ENCODE measurements around the gene HDAC10. TPM values are rescaled to one million over a fixed set of nuclear protein-coding genes. Genes with fewer than 3 reads are reported as not detected.

HDAC10 gene
- total RNA-seq, 1 experiment from 2014 or later, result 45.0 TPM

GRCh38 chr22:50247748-50248147 lies 3.3 kb downstream of the HDAC10 start:
- peak overlapping the region; percentile 19 for H3K18ac ChIP-seq (ENCODE audit: insufficient read length, low read depth, low read length)
- H3K4me1 ChIP-seq (ENCODE audit: insufficient read depth, low read length), result no peaks in the 10 kb centered on the region
- H3K36me3 Mint-ChIP-seq (ENCODE audit: insufficient read depth in 1 of 3, low read depth in 3 of 3), result peaks cover 0 to 16% (median 5%) of the 10 kb centered on the region in 3 experiments; a peak in 3 of 7 replicates
- peaks cover 15 to 33% of the 10 kb centered on the region in 2 experiments for H3K4me1 Mint-ChIP-seq
- no peak overlapping the region for H4K91ac ChIP-seq (ENCODE audit: insufficient read length, low read depth, low read length)
- H4K8ac ChIP-seq (replicated peaks; ENCODE audit: insufficient read length, low read depth, low read length), result no peak overlapping the region
- no peak overlapping the region for H3K9ac ChIP-seq (ENCODE audit: extremely low read depth, insufficient read length, low read length)
- H2AK5ac ChIP-seq (ENCODE audit: insufficient read length, low read length), result no peak overlapping the region
- no peaks in the 10 kb centered on the region for H3K79me1 ChIP-seq (ENCODE audit: insufficient read depth, low read depth, low read length, poor library complexity, severe bottlenecking)
- H2BK12ac ChIP-seq (ENCODE audit: insufficient read length, low read depth, low read length), result no peak overlapping the region
- no peak overlapping the region for H2BK120ac ChIP-seq (ENCODE audit: low read depth, low read length, poor library complexity, severe bottlenecking)
- H3K9me3 Mint-ChIP-seq, result no peaks in the 10 kb centered on the region
- H3K27ac Mint-ChIP-seq, result peak overlapping the region; percentile 34 to 96 (median 71); a peak in 4 of 7 replicates
- H3T11ph ChIP-seq (ENCODE audit: low read length), result no peak overlapping the region
- H2AFZ ChIP-seq (ENCODE audit: low read length), result no peak overlapping the region
- H3K4me2 ChIP-seq (ENCODE audit: insufficient read depth, insufficient read length, low read length), result no peak overlapping the region
- no peak overlapping the region for H3K56ac ChIP-seq (ENCODE audit: insufficient read length, low read depth, low read length)
- no peak overlapping the region for H3K4ac ChIP-seq (ENCODE audit: low read depth, low read length)
- no peaks in the 10 kb centered on the region; the same call in 1 of the 2 replicates for H3K27me3 Mint-ChIP-seq (ENCODE audit: low read depth)
- H3K4me3 Mint-ChIP-seq, result peak overlapping the region in 1 of 2 experiments; percentile 27; a peak in 2 of 5 replicates
- H4K20me1 ChIP-seq (ENCODE audit: control insufficient read depth, insufficient read depth, insufficient read length), result no peaks in the 10 kb centered on the region
- H2BK5ac ChIP-seq (ENCODE audit: insufficient read length, low read length), result no peak overlapping the region
- H2BK15ac ChIP-seq (ENCODE audit: low read depth, low read length), result no peak overlapping the region
- no peak overlapping the region for H2BK20ac ChIP-seq (ENCODE audit: low read depth, low read length, poor library complexity, severe bottlenecking)
- H4K5ac ChIP-seq (ENCODE audit: insufficient read length, low read depth, low read length), result no peak overlapping the region
- WGBS (ENCODE audit: extremely low coverage, insufficient read length, low lambda C conversion rate), result no CpG with 5 or more reads among the region's 16 CpGs
- H3K23me2 ChIP-seq (ENCODE audit: insufficient read length, low read depth, low read length, poor library complexity, severe bottlenecking), result peaks cover 35% of the 10 kb centered on the region
- H3K9me3 ChIP-seq (ENCODE audit: control insufficient read depth, low read depth, low read length), result no peaks in the 10 kb centered on the region
- peak; percentile 94 for DNase-seq
- TF ChIP-seq CTCF (conservative IDR thresholded peaks at IDR 0.05), result no peak
- H3K27me3 ChIP-seq (ENCODE audit: insufficient read depth, low read length), result no peaks in the 10 kb centered on the region
- peaks cover 6% of the 10 kb centered on the region; the same call in 1 of the 2 replicates for H3K79me2 ChIP-seq (ENCODE audit: insufficient read depth, low read length)
- peak overlapping the region; percentile 10; the same call in 1 of the 2 replicates for H3K14ac ChIP-seq (ENCODE audit: insufficient read depth, low read length)
- H3K27ac ChIP-seq (ENCODE audit: insufficient read length, low read depth, low read length), result no peak overlapping the region
- H3K23ac ChIP-seq (ENCODE audit: insufficient read length, low read depth, low read length), result no peak overlapping the region

All from H9 (cell line).